ENCODE results near the gene NIPA2.

The NIPA2 gene

DNA sequence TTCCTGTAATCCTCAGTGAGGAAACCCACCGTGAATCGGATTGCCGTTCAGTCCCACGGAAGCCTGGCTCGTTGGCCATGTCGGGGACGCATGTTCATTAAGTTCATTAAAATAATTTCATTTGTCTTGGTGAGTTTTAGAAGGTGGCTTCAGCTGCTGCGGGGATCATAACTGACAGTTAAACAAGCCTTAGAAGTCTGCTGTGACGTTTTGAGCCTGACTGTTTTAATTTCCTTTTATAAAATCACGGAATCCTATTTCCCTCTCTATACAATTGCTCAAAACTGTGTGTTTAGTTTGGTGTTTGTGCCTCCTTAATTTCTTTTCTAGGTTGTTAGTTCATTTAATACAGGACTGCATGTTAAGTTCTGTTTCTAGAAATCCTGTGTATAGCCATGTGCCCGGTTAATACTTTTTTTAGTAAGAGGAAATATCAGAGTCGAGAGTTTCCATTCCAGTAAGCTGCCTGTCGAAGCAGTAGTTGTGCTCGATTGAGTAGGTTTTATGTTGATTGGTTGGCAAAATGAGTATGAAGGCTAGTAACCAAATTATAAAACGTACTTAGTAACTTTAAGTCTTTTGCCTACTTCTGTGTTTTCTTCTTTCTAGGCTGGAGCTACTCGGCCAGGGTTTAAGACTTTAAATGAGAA lies 705 bp downstream of the NIPA2 start:
- DNase-seq = no peak

DNA sequence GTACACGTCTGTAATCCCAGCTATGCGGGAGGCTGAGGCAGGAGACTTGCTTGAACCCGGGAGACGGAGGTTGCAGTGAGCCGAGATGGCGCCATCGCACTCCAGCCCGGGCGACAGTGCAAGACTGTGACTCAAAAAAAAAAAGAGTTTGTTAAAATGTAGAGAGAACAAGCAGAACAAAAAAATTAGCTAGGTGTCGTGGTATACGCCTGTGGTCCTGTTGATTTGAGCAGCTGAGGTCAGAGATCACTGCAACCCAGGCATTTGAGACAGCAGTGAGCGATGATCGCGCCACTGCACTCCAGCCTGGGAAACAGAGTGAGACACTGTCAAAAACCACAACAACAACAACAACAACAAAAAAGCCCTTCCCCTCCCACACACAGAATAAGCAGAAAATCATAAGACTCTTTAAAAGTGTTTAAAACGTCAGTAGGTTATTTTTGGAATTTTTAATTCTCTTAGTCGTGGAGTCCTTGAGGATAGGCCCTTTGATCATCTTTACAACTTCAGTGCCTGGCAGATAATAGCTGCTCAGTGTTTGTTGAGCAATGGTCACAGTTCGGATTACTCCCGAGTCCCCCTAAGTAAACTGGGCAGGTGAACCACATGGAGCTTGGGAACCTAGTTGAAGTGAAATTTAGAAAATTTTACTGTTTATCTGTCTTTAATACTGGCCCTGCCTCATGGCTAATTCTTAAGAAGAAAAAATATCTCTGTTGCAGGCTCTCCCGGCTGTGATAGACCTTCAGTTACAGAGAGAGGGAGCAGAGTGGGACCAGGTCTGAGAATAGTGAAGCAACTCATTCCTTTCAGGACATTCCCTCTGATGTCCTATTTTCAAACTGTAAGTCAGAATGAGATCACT lies 6.2 kb downstream of the NIPA2 start:
- DNase-seq = no peak

DNA sequence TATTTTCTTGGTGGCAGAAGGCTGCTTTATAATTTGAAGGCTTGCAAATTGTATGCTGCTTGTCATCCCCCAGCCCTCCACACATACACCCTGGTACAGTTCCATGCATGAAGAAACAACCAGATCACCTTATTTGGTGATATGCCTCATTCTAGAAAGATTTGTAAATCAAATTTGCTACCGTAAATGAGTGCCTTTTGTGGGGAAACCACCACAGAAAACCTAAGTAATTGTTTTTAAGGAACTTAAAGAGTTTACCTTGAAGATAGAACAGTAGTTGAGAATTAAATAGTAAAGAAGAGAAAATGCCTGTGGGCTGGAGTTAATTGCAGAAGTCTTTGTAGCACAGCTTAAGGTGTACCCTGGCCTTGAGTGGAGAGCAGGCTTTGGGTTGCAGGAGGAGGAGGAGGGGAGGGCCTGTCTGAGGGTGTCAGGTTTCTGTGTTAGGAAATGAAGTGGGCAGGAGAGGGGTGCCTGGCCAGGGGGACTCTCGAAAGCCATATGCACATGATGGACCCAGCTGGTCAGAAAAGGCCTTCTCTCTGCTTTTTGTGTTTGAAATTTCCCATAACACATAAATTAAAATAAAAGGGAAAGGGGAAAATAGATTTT lies 6.9 kb downstream of the NIPA2 start:
- no peak for DNase-seq

DNA sequence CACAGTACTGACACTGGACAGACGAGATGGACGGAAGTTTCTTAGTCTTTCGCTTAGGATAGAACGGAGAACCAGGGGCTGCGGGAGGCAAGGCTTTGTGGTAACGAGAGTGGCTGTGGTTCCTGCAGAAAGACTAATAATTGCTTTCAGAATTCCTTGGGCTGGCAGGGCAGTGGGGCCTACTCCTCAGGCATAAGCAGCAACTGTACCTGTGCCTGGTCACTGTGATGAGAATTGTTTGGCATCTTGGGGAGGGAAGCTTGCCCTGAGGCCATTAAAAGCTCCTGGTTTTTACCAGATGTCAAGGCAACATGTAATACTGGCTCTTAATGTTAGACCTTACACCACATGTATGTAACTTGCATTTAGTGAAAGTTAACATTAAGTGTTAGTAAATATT lies 7.6 kb downstream of the NIPA2 start:
- no peak for DNase-seq

DNA sequence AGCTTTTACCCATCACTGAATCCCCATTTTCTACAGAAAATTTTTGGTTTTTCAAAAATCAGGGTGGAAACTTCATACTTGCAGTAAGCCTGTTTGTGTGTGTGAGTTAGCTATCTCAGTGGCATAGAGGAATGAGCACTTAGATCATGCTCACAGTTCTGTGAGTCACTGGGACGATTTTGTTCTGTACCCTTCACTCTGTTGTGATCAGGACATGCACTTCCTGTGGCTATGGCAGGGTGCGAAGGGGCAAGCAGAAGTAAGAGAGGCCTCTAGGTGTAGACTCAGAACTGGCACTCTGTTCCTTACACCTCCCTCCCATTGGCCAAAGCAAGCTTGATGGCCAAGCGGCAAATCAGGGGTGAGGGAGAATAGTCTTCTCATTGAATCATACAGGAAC lies 11.6 kb downstream of the NIPA2 start:
- DNase-seq = no peak

DNA sequence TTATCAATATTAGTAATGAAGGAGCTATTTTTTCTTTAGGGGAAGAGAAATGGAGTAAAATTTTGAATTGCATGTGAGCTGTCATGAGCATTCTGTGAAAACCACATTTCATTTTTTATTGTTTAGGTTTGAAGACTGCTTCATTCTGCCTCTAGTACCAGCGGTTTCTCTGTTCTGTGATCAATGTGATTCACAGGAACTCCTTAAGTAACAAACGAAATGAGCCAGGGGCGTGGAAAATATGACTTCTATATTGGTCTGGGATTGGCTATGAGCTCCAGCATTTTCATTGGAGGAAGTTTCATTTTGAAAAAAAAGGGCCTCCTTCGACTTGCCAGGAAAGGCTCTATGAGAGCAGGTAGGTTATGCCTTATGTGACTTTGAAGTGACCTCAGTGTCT lies 13.0 kb downstream of the NIPA2 start:
- no peak for DNase-seq

DNA sequence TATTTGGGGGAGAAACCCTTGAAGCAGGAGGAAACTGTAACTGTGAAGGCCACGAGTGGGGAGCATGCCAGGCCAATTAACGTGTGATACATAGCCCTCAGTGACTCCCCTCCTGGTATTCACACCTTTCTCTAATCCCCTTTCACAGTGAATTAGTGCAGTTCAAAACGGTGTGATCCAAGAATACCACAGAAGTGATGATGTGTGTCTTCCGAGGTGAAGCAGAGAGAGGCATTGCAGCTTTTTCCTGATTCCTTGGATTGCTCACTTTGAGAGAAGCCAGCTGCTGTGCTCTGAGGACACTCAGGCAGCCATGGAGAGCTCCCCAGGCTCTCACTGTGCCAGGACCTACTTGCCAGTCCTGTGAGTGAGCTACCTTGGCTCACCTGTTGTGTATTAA lies 17.3 kb downstream of the NIPA2 start:
- no peak for DNase-seq

DNA sequence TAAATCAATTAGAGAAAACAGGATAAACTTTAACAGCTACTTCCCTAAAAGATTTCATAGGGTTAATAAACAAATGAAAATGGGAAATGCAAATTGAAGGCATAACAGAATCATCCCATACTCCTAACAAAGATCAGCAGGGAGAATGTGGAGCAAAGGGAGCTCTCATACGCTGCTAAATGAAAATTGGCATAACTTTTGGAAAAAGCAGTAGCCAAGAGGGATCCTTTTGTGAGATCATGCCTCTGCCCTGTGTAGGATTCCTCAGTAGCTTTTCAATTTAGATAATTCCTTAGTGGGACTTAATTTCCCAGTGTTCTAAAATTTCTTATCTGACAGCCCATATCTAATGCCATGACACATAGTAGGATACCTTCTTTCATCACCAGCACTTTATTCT lies 18.2 kb downstream of the NIPA2 start:
- DNase-seq = no peak

DNA sequence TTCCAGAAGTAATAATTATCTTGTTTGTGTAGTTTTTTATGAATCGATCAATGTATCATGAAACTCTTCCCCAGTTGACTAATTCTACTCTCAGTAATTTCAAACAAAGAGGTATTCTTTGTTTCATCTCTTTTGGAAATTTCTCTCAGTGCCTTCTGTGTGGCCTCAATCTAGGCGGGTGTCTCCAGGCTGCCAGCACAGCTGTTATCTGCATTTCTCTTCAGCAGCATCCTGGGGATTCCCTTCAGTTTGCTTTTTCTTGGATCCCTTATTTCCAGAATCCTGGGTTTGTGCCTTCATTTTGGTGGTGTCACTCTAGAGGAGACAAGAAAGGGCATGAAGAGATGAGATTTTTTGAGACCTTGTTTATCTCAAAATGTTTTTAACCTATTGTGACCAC lies 22.7 kb downstream of the NIPA2 start:
- DNase-seq = no peak

DNA sequence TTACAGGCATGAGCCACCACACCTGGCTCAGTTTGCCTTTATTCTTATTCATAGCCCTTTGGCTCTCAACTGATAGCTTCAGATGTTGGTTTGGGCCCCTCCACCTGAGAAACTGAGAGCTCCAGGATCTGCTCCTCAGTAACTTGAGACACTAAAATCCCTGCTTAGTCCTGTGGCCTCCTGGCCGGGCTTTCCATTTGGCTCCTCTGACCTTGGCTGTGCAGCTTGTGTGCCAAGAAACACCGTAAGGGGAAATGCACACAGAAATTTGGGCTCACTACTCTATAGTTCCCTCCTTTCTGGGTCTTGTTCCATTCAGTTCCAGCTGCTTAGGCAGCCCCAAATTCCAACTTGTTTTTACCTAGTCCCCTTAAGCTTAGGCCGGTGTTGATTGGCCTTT lies 24.9 kb downstream of the NIPA2 start:
- no peak for DNase-seq

DNA sequence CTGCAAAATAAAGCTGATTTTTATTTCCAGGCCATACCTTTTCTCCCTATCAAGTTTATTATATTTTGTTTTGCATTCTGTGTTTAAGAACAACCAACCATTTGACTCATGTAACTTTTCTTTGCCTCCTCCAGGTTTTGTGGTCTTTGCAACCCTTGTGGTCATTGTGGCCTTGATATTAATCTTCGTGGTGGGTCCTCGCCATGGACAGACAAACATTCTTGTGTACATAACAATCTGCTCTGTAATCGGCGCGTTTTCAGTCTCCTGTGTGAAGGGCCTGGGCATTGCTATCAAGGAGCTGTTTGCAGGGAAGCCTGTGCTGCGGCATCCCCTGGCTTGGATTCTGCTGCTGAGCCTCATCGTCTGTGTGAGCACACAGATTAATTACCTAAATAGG lies 27.6 kb downstream of the NIPA2 start:
- no peak for DNase-seq

DNA sequence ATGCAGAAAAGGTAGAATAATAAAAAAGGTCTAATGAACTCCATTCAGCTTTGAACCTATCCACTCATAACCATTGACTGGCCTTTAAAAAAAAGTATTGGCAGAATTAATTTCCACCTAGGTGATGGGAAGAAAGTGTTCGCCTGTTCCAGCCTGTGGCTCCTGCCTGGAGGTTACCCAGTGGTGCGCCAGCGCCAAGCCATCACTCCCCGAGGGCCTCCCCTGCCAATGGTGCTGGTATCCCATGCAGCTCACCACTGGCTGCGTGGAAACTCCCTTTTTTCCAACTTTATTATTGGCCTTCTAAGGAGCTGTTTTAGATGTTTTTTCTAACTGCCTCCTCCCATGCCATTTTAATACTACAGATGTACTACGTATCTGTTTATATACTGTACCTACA lies 29.4 kb downstream of the NIPA2 start:
- DNase-seq = no peak

DNA sequence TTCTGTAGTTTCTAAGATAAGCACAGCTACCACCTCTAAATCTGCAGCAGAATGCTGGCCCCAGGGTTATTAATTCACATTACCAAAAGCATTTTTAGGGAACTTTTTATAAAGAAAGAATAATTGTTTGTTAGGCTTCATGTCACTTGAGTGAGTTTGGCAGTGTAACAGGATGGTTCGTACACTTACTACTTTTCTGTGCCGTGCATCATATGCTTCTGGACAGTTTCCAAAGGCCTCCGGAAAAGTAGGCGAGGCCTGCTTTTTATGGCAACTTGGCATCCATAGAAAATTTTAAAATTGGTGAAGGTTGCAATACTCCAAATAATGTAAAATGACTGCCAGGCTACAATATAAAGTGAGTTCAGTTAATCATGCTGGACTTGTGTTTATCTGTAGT lies 30.0 kb downstream of the NIPA2 start:
- DNase-seq = no peak

DNA sequence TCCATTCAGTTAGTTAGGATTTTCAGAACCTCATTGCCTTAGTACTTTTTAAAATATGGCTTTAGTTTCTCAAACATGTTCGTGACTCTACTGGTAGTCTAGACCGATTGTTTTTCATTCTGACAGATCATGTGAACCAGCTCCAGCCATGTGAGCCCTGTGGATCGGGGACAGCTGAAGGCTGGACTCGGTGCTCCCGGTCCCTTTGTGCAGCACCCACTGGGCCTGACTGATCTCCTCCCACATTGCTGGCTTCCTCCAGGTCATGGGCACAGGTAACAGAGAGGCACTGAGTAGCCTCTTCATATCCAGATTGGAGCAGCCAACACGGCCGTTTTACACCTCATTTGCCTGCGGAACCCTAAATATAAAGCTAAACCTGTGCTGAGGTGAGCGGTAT lies 30.5 kb downstream of the NIPA2 start:
- DNase-seq = no peak

DNA sequence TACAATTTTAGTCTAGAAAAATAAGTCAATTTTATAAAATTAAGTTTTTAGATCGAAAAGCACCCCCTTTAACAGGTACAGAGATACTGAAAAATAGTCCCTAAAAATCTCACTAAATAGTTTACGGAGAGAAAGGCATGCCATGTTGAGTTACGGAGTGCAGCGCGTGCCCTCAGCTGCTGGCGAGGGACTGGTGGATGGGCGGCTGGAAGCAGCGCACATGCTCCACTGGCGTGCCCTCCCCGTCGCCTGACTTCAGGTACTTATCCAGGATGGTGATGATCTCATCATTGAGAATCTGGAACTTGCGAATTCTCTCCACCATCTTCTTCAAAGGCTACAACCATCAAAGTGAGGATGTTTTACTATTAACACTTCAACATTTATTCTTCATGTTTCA lies 31.4 kb downstream of the NIPA2 start:
- DNase-seq = no peak

DNA sequence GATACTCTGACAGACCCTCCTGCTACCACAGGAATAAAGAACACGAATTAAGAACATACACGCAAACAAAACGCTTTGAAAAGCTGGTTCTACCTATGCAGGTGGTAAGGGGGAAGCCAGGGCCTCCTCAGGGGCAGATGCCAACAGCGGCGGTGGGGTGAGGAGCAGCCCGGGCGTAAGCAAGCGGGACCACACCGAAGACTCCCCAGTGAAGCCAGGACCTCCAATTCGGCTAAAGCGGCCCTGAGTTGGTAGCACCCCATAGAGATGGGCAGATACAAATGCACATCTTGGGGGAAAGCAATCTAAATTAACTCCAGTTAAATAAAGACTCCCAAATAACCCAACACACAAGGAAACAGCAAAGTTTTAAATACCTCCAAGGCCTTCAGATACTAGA lies 32.4 kb downstream of the NIPA2 start:
- DNase-seq = no peak

DNA sequence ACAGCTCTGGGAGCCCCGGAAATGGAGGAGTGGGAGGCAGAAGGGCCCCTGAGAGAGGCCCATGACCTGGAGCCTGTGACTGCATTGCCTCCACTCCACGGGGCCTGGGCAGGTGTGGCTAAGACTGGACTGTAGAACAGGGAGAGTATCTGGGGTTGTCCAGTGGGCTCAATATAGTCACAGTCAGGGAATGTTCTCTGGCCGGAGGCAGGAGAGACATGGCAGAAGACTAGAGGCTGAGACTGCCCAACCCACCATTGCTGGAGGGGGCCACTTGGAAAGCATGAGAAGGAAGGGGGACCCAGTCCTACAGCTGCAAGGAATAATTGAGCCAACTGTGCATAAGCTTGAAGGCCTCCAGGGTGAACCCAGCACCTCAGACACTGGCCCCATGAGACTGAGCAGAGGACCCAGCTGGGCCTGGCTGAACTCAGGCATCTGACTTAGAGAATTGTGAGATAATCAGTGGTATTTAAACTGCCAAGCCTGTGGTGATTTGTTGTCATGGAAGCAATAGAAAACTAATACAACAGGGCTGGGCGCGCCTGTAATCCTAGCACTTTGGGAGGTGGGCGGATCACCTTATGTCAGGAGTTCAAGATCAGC lies 33.1 kb downstream of the NIPA2 start:
- DNase-seq = no peak

DNA sequence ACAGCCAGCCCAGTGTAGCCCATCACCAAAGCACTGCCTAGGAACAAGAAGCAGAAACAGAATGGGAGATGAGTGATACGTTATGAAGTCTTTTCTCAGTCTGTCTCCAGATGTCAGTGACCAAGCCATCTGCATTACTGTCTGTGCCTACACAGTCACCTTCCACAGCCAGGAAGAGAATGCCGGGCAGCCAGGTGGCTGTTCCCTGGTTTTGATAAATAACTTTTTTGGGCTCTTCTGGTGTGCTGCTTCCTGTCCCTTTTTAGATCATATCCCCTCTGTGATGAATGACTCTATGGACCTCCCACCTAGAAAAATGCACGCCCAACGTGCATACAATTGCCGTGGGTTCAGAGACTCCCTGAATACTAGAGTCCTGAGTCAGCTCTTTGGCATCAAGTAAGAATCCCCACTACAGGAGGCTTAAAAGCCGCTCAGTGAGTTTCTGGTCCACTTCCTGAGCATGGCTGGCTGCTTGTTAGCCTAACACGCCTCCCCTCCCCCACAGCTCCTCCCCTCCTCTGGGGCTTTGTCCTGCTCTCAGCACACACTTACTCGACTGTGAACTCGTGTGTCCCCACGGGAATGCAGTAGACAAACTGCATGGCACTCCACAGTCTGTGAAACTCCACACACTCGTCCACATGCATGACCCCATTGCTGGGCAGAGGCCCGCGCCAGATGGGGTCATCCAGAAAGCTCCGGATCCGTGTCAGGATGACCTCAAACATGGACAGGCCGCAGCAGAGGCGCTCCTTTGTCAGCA lies 34.7 kb downstream of the NIPA2 start:
- no peak for DNase-seq

DNA sequence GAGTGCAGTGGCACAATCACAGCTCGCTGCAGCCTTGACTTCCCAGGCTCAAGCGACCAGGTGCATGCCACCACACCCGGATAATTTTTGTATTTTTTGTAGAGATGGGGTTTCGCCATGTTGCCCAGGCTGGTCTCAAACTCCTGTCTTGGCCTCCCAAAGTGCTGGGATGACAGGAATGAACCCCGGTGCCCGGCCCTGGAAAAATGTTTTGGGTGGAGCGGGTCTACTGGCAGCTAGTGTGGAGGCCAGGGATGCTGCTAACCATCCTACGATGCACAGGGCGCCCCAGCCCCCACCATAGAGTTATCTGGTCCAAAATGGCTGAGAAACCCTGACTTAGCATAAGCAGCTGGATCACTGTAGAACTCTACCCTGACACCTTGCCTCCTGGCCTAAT lies 35.4 kb downstream of the NIPA2 start:
- no peak for DNase-seq

DNA sequence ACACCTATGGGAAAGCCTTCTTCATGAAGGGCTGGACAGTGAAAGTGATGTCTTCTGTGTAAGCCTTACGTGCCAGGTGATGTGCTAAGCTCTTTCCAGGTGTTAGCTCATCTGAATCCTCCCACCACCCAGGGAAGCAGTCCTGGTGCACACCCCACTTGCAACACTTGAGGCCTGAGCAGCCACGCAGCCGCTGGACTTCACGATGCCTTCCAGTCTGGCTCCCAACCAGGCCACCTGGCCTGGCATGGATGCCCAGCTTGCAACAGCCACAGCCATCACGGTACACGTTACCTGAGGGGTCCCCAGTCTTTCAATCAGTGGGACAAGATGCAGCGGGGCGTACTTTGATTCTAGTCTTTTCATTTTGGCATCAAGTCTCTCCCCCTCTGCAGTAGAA lies 35.8 kb downstream of the NIPA2 start:
- DNase-seq = no peak

DNA sequence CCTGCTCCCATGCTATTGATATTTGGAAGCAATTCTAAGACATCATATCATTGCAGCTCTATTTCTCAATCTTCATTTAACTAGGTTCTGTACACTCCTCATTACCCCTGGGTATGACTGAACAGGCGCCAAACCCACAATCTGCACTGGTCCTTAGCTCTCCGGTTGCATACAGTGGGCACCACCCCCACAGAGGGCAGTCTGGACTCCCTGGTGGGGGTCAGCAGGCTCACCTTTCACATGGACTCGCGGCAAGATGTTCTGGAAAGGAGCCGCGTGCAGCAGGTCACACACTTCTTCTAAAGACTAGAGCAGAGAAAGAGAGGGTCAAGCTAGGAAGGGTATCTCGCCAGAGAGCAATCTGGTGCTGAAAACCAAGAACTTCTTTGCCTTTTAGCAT lies 36.5 kb downstream of the NIPA2 start:
- no peak for DNase-seq

DNA sequence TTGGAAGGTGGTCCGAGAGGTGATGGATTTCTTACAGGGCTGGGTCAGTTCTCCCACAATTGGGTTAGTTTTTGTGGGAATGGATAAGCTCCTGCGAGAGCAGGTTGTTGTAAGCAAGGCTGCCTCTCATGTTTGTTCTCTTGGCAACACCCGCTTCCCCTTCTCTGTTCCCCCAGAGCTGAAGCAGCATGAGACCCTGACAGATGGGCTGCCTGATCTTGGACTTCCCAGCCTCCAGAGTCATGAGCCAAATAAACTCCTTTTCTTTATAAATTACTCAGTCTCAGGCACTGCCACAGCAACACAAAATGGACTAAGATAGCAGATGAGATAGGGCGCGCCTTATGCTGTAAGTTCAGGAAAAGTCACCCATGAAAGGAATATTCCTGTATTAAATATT lies 38.7 kb downstream of the NIPA2 start:
- no peak for DNase-seq

DNA sequence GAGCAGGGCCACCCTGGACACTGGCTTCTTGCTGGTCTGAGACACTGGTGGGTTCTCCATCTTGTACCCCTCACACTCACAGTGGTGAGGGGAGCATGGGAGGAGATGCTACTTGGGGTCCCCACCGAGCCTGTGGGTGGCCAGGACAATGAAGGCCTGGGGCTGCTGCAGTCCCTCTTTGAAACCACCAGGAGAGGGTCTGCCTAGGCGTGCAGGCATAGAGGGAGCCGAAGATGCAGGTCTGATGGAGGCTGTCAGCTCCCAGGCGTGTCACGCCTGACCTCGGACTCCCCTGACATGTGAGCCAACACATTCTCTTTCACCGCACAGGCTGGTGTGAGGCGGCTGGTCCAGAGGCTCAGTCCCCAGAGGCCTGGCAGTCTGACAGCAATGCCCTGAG lies 39.1 kb downstream of the NIPA2 start:
- DNase-seq = no peak

Data from activated CD8-positive, alpha-beta memory T cell treated with anti-CD3 and anti-CD28 coated beads, Interleukin-2, amount 50 U/mL, for 48 hours (primary cell).